Adrenal gland (tissue), 5 donors: Measurements from ENCODE around the gene LCMT1.

Experiments
- POLR2A ChIP-seq, 2 donors: fragments of 450-650 bp; IDR thresholded peaks; one replicate each; pipeline ENCODE4 v1.6.1; 2017; ENCODE audit warnings: antibody characterized with exemption in 2 of 2, mild to moderate bottlenecking in 2 of 2, moderate library complexity in 1 of 2
- TF ChIP-seq, protein P1 (sequence below), 6 experiments: fragments of 450-650 bp in 4 of 6; fragments of 200-600 bp in 2 of 6; sonication (generic) in 1 of 6; IDR thresholded peaks; 1 replicate in 5 of 6; 2 replicates in 1 of 6; pipeline versions ENCODE4 v1.5.1 to v1.8.0; 2016 to 2021; ENCODE audit warnings: antibody characterized with exemption in 6 of 6, mild to moderate bottlenecking in 2 of 6, moderate library complexity in 1 of 6
- donor health status: DM: no; HTN: no; CAD: no.

DNA sequence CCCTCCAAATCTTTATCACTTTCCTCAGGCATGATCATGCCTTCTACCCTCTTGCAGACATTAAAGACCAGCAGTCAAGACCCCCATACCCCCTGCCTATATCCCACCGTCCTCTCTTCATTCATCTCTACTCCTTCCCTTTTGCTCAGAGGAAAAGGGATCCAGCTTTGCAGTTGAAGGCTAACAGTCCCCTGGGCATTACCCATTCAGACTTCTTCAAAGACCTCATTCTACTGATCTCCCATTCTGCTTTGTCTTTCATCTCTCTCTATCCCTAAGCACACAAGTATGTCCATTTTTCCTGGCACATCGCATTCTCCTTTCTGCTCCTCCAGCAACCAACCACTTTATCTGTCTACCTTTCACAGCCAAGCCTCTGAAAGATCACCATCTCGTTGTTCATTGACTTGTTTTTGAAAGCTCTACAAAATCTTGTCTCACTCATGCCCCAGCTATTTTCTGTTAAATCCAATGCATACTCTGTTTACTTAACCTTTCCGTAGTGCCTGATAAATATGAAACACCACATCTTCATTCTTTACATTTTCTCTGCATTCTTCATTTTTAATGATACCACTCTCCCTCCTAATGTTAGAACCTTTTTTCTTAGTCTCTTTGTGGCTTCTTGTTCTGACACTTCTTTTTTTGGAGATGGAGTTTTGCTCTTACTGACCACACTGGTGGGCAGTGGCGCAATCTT is 14.1 kb upstream of the LCMT1 start:
- TF ChIP-seq, protein P1, sequence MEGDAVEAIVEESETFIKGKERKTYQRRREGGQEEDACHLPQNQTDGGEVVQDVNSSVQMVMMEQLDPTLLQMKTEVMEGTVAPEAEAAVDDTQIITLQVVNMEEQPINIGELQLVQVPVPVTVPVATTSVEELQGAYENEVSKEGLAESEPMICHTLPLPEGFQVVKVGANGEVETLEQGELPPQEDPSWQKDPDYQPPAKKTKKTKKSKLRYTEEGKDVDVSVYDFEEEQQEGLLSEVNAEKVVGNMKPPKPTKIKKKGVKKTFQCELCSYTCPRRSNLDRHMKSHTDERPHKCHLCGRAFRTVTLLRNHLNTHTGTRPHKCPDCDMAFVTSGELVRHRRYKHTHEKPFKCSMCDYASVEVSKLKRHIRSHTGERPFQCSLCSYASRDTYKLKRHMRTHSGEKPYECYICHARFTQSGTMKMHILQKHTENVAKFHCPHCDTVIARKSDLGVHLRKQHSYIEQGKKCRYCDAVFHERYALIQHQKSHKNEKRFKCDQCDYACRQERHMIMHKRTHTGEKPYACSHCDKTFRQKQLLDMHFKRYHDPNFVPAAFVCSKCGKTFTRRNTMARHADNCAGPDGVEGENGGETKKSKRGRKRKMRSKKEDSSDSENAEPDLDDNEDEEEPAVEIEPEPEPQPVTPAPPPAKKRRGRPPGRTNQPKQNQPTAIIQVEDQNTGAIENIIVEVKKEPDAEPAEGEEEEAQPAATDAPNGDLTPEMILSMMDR (IDR thresholded peaks at IDR 0.05) = no peak
- TF ChIP-seq POLR2A (IDR thresholded peaks at IDR 0.05) = no peak
